NT2/D1 (cell line): ENCODE data around the gene EFR3B.

Experiments used
- YY1 ChIP-seq: IDR thresholded peaks from 2 replicates; pipeline ENCODE4 v1.6.1; 2011; ENCODE audit not compliant: insufficient read length, insufficient read depth
- ZNF274 ChIP-seq: IDR thresholded peaks from 2 replicates; pipeline ENCODE4 v1.6.1; 2011; ENCODE audit warnings: mild to moderate bottlenecking, low read depth, low read length

DNA sequence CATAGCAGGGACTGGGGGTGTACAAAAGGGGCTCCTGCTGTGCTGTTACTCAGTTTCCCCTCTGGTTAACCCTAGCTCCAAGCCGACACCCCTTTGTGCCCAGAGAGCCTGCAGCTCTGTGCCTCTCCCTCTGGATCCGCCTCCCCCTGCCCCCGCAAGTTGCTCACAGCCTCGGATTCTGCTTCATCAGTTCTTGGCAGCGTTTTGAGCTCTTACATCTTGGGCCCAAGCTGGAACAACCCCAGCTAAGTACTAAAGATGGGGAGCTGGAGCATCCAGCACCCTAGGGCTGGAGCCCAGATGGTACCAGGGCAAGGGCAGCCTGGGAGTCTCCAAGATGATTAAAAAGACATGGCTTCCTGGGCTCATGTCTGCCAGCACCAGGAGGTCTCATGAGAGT is 85.8 kb downstream of the EFR3B start:
- TF ChIP-seq YY1 (no peak), ZNF274 (no peak)
